Fibroblast of lung (primary cell): ENCODE measurements around the gene TIAM2. TPM values are rescaled to one million over a fixed set of nuclear protein-coding genes. Genes with fewer than 3 reads are reported as not detected.
A peak's percentile ranks its signal among the peaks of the same experiment; 100 is the strongest.

Experiments
- DNase-seq, 2 donors: peaks; one replicate each; pipeline versions ENCODE4 v3.0.0 to v3.0.0-alpha.2; 2010; ENCODE audit warnings: low read depth in 2 of 2
- H2AFZ ChIP-seq: 2 replicates; pipeline ENCODE4 v1.5.1; 2012; ENCODE audit warnings: low read length, control low read depth, inconsistent platforms
- H3K27ac ChIP-seq: 2 replicates; pipeline ENCODE4 v1.5.1; 2011; ENCODE audit warnings: low read length, control low read depth; ENCODE audit not compliant: insufficient read depth
- H3K27me3 ChIP-seq: 2 replicates; pipeline ENCODE4 v1.5.1; 2011; ENCODE audit warnings: mild to moderate bottlenecking, low read length; ENCODE audit not compliant: control insufficient read depth, insufficient read depth
- H3K36me3 ChIP-seq: 2 replicates; pipeline ENCODE4 v1.5.1; 2011; ENCODE audit warnings: low read length; ENCODE audit not compliant: control insufficient read depth, insufficient read depth
- H3K4me1 ChIP-seq: 2 replicates; pipeline ENCODE4 v1.5.1; 2011; ENCODE audit warnings: low read length; ENCODE audit not compliant: control insufficient read depth, insufficient read depth; ENCODE audit errors: extremely low read depth
- H3K4me2 ChIP-seq: 2 replicates; pipeline ENCODE4 v1.5.1; 2011; ENCODE audit warnings: low read length, control low read depth; ENCODE audit not compliant: insufficient read depth; ENCODE audit errors: extremely low read depth
- H3K4me3 ChIP-seq, 4 experiments: fragments of 200-600 bp in 1 of 4; sonication (generic) in 1 of 4; replicated peaks in 1 of 4; 2 replicates each; pipeline ENCODE4 v1.5.1; 2011 to 2016; ENCODE audit warnings: low read length in 4 of 4, low read depth in 3 of 4, mild to moderate bottlenecking in 3 of 4, control low read depth in 2 of 4, inconsistent platforms in 1 of 4, mixed read lengths in 1 of 4; ENCODE audit not compliant: insufficient read depth in 1 of 4; ENCODE audit errors: control extremely low read depth in 1 of 4
- H3K79me2 ChIP-seq: 2 replicates; pipeline ENCODE4 v1.5.1; 2012; ENCODE audit warnings: mild to moderate bottlenecking, low read length, inconsistent platforms; ENCODE audit not compliant: control insufficient read depth, insufficient read depth
- H3K9ac ChIP-seq: 2 replicates; pipeline ENCODE4 v1.5.1; 2011; ENCODE audit warnings: mild to moderate bottlenecking, low read length, control low read depth; ENCODE audit not compliant: insufficient read depth
- H3K9me3 ChIP-seq: 2 replicates; pipeline ENCODE4 v1.5.1; 2012; ENCODE audit warnings: low read depth, low read length; ENCODE audit not compliant: control insufficient read depth, insufficient read depth
- H4K20me1 ChIP-seq: 2 replicates; pipeline ENCODE4 v1.5.1; 2011; ENCODE audit warnings: low read length; ENCODE audit not compliant: control insufficient read depth, insufficient read depth; ENCODE audit errors: extremely low read depth
- EZH2 ChIP-seq: IDR thresholded peaks from 2 replicates; pipeline ENCODE4 v1.5.1; 2012; ENCODE audit warnings: low read length, control low read depth, mild to moderate bottlenecking; ENCODE audit errors: missing control alignments
- polyA plus RNA-seq, 2 donors: library from polyadenylated mRNA; depleted of rRNA in 1 of 2; stranded (reverse) in 1 of 2; unstranded in 1 of 2; fragments of >200 nt; gene quantifications; 2 replicates each; pipeline ENCODE4 v1.2.1, GENCODE V29; 2011 to 2012; ENCODE audit warnings: missing spikeins in 1 of 2
- total RNA-seq: library from RNA; depleted of rRNA; stranded (reverse); fragments of >200 nt; gene quantifications from 2 replicates; pipeline ENCODE4 v1.2.1, GENCODE V29; 2014
- TF ChIP-seq, protein P1 (sequence below), 2 donors: IDR thresholded peaks in 1 of 2; conservative IDR thresholded peaks in 1 of 2; 1 replicate in 1 of 2; 2 replicates in 1 of 2; pipeline ENCODE4 v1.5.1; 2011 to 2012; ENCODE audit warnings: low read length in 2 of 2, control low read depth in 1 of 2, inconsistent platforms in 1 of 2, low read depth in 1 of 2, mild to moderate bottlenecking in 1 of 2

Gene TIAM2
- total and polyA plus RNA-seq, 2 donors (not counting 1 experiment from before 2014, with no cell fraction given): 6.2 to 11.2 TPM

DNA sequence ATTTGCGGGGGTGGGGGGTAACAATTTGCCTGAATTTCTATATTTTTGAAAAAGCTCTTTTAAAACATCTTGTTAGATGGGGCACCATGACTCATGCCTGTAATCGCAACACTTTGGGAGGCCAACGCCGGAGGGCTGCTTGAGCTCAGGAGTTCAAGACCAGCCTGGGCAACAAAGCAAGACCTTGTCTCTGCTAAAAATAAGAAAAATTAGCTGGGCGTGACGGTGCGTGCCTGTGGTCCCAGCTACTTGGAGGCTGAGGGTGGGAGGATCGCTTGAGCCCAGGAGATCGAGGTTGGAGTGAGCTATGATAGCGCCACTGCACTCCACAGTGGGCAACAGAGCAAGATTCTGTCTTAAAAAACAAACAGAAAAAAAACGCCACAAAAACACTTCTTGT, 41.5 kb upstream of the TIAM2 start:
- no peak for TF ChIP-seq EZH2
- TF ChIP-seq, protein P1, sequence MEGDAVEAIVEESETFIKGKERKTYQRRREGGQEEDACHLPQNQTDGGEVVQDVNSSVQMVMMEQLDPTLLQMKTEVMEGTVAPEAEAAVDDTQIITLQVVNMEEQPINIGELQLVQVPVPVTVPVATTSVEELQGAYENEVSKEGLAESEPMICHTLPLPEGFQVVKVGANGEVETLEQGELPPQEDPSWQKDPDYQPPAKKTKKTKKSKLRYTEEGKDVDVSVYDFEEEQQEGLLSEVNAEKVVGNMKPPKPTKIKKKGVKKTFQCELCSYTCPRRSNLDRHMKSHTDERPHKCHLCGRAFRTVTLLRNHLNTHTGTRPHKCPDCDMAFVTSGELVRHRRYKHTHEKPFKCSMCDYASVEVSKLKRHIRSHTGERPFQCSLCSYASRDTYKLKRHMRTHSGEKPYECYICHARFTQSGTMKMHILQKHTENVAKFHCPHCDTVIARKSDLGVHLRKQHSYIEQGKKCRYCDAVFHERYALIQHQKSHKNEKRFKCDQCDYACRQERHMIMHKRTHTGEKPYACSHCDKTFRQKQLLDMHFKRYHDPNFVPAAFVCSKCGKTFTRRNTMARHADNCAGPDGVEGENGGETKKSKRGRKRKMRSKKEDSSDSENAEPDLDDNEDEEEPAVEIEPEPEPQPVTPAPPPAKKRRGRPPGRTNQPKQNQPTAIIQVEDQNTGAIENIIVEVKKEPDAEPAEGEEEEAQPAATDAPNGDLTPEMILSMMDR (conservative IDR thresholded peaks at IDR 0.05 in 1 of 2, IDR thresholded peaks at IDR 0.05 in 1 of 2; ENCODE audit: low read depth in 1 of 2, low read length in 2 of 2): no peak
- H3K27me3 ChIP-seq: no peaks in the 10 kb centered on the region
- H3K36me3 ChIP-seq: no peaks in the 10 kb centered on the region
- no peak overlapping the region for H3K4me2 ChIP-seq
- DNase-seq: no peak
- no peaks in the 10 kb centered on the region for H3K4me1 ChIP-seq
- no peak overlapping the region for H3K9ac ChIP-seq
- no peak overlapping the region for H3K4me3 ChIP-seq
- no peaks in the 10 kb centered on the region for H3K79me2 ChIP-seq
- no peak overlapping the region for H3K27ac ChIP-seq
- no peaks in the 10 kb centered on the region for H4K20me1 ChIP-seq
- H2AFZ ChIP-seq: no peak overlapping the region
- H3K9me3 ChIP-seq: no peaks in the 10 kb centered on the region

DNA sequence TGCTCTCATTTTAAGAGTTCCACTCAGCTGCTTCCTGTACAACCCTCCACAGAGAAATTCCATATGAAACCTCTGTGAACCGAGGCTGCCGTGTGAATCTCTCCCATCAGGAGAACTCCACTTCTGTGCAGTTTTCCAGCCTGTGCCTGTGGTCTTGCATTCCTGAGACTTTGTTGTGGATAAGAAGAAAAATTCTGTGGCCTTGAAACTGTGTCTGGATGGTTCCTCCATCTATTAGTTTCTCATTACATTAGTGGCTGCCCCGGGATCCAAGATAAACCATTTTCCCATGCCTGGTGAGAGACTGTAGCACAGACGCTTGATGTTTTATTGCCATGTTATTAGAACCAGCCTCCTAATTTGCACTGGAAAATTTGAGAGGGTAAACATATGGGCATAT, 40.8 kb upstream of the TIAM2 start:
- no peak overlapping the region for H2AFZ ChIP-seq
- TF ChIP-seq EZH2: no peak
- TF ChIP-seq, protein P1 (conservative IDR thresholded peaks at IDR 0.05 in 1 of 2, IDR thresholded peaks at IDR 0.05 in 1 of 2; ENCODE audit: low read depth in 1 of 2, low read length in 2 of 2): no peak
- no peaks in the 10 kb centered on the region for H3K27me3 ChIP-seq
- no peak overlapping the region for H3K9ac ChIP-seq
- H3K9me3 ChIP-seq: no peaks in the 10 kb centered on the region
- H3K4me3 ChIP-seq: no peak overlapping the region
- H3K27ac ChIP-seq: no peak overlapping the region
- H4K20me1 ChIP-seq: no peaks in the 10 kb centered on the region
- peak in 1 of 2 donors; percentile 60 for DNase-seq
- H3K4me1 ChIP-seq: no peaks in the 10 kb centered on the region
- H3K36me3 ChIP-seq: no peaks in the 10 kb centered on the region
- no peak overlapping the region for H3K4me2 ChIP-seq
- no peaks in the 10 kb centered on the region for H3K79me2 ChIP-seq

DNA sequence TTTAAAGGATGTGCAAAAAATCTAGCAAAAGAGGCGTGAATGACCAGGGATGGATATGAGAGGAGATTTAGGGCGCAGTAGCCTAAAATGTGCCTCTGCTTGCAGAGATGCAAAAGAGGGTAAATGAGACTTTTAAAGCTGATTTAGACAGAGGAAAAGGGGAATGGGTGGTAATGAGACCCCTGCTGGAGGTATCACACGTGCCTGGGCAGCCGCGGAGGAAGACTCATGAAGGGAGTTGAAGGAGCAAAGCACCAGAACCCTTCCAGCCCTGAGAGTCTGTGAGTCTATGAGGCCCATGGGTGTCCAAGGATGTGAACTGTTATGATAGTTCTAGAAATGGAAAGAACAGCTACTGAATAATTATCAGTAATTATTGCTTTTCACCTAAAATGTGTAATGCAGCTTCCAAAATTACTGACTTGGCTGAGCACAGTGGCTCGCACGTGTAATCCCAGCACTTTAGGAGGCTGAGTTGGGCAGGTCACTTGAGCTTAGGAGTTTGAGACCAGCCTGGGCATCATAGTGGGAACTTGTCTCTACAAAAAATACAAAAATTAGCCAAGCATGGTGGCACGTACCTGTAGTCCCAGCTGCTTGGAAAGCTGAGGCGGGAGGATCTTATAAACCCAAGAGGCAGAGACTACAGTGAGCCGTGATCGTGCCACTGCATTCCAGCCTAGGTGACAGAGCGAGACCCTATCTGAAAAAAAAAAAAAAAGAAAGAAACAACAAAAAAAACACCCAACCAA, 38.2 kb upstream of the TIAM2 start:
- H3K27ac ChIP-seq: no peak overlapping the region
- no peak for DNase-seq
- TF ChIP-seq, protein P1 (conservative IDR thresholded peaks at IDR 0.05 in 1 of 2, IDR thresholded peaks at IDR 0.05 in 1 of 2; ENCODE audit: low read depth in 1 of 2, low read length in 2 of 2): no peak
- TF ChIP-seq EZH2: no peak
- H4K20me1 ChIP-seq: no peaks in the 10 kb centered on the region
- H3K36me3 ChIP-seq: no peaks in the 10 kb centered on the region
- no peaks in the 10 kb centered on the region for H3K27me3 ChIP-seq
- no peak overlapping the region for H2AFZ ChIP-seq
- no peaks in the 10 kb centered on the region for H3K9me3 ChIP-seq
- no peak overlapping the region for H3K4me2 ChIP-seq
- H3K9ac ChIP-seq: no peak overlapping the region
- H3K4me3 ChIP-seq: no peak overlapping the region
- no peaks in the 10 kb centered on the region for H3K4me1 ChIP-seq
- no peaks in the 10 kb centered on the region for H3K79me2 ChIP-seq
